Neuronal stem cell (in vitro differentiated cells): Measurements from ENCODE around the gene CCDC149.

ENCODE experiments used
- DNase-seq: peaks from one replicate; pipeline ENCODE4 v3.0.0-alpha.2; 2013; ENCODE audit warnings: low spot score
- H2AFZ ChIP-seq: one replicate; pipeline ENCODE4 v1.6.1; 2013; ENCODE audit warnings: mild to moderate bottlenecking, low read length, inconsistent platforms
- H2AK5ac ChIP-seq: 2 replicates; pipeline ENCODE4 v1.6.1; 2013; ENCODE audit warnings: low read depth, mild to moderate bottlenecking, inconsistent platforms, low read length, moderate library complexity, mixed read lengths
- H2BK120ac ChIP-seq: 2 replicates; pipeline ENCODE4 v1.6.1; 2013; ENCODE audit warnings: low read depth, mild to moderate bottlenecking, inconsistent platforms, low read length, moderate library complexity, mixed read lengths
- H2BK12ac ChIP-seq: one replicate; pipeline ENCODE4 v1.6.1; 2013; ENCODE audit warnings: low read length, inconsistent platforms
- H2BK15ac ChIP-seq: 2 replicates; pipeline ENCODE4 v1.6.1; 2013; ENCODE audit warnings: mild to moderate bottlenecking, low read length, inconsistent platforms, mixed read lengths
- H2BK5ac ChIP-seq: one replicate; pipeline ENCODE4 v1.6.1; 2013; ENCODE audit warnings: inconsistent platforms, mild to moderate bottlenecking, low read length, moderate library complexity
- H3K14ac ChIP-seq: one replicate; pipeline ENCODE4 v1.6.1; 2013; ENCODE audit warnings: low read length, inconsistent platforms
- H3K18ac ChIP-seq: 2 replicates; pipeline ENCODE4 v1.6.1; 2013; ENCODE audit warnings: low read length, inconsistent platforms
- H3K23ac ChIP-seq: 2 replicates; pipeline ENCODE4 v1.6.1; 2013; ENCODE audit warnings: low read depth, mild to moderate bottlenecking, mixed read lengths, low read length, inconsistent platforms; ENCODE audit not compliant: poor library complexity
- H3K27ac ChIP-seq: replicated peaks from 3 replicates; pipeline ENCODE4 v1.5.1; 2013; ENCODE audit warnings: low read length, inconsistent platforms
- H3K27me3 ChIP-seq, 3 experiments: 2 replicates each; pipeline ENCODE4 v1.6.1; 2013; ENCODE audit warnings: low read length in 3 of 3, mild to moderate bottlenecking in 2 of 3, inconsistent platforms in 1 of 3, low read depth in 1 of 3, mixed read lengths in 1 of 3, moderate library complexity in 1 of 3; ENCODE audit not compliant: control insufficient read depth in 3 of 3, insufficient read depth in 3 of 3
- H3K36me3 ChIP-seq, 2 donors: replicated peaks in 1 of 2; 2 replicates each; pipeline ENCODE4 v1.6.1; 2013; ENCODE audit warnings: low read length in 2 of 2; ENCODE audit not compliant: control insufficient read depth in 2 of 2, insufficient read depth in 2 of 2
- H3K4ac ChIP-seq: 2 replicates; pipeline ENCODE4 v1.6.1; 2013; ENCODE audit warnings: inconsistent platforms, mild to moderate bottlenecking, low read length, moderate library complexity
- H3K4me1 ChIP-seq, 2 donors: 1 replicate in 1 of 2; 2 replicates in 1 of 2; pipeline ENCODE4 v1.6.1; 2013; ENCODE audit warnings: low read length in 2 of 2, low read depth in 1 of 2; ENCODE audit not compliant: control insufficient read depth in 2 of 2, insufficient read depth in 1 of 2
- H3K4me2 ChIP-seq: one replicate; pipeline ENCODE4 v1.6.1; 2013; ENCODE audit warnings: mild to moderate bottlenecking, low read length, inconsistent platforms; ENCODE audit not compliant: insufficient read depth, poor library complexity, severe bottlenecking
- H3K4me3 ChIP-seq, 2 donors: 2 replicates each; pipeline ENCODE4 v1.5.1; 2013; ENCODE audit warnings: low read length in 2 of 2, mild to moderate bottlenecking in 2 of 2, inconsistent platforms in 1 of 2, moderate library complexity in 1 of 2
- H3K79me1 ChIP-seq: one replicate; pipeline ENCODE4 v1.6.1; 2013; ENCODE audit warnings: low read depth, mild to moderate bottlenecking, inconsistent platforms, low read length, moderate library complexity
- H3K9ac ChIP-seq: one replicate; pipeline ENCODE4 v1.6.1; 2013; ENCODE audit warnings: mild to moderate bottlenecking, low read depth, low read length, inconsistent platforms; ENCODE audit not compliant: poor library complexity
- H3K9me3 ChIP-seq, 2 donors: replicated peaks in 1 of 2; 2 replicates each; pipeline versions ENCODE3 to v1.6.1; 2013; ENCODE audit warnings: low read length in 2 of 2, mild to moderate bottlenecking in 2 of 2, inconsistent platforms in 1 of 2, low read depth in 1 of 2, mixed read lengths in 1 of 2, moderate library complexity in 1 of 2; ENCODE audit not compliant: control insufficient read depth in 2 of 2, insufficient read depth in 1 of 2
- H4K8ac ChIP-seq: one replicate; pipeline ENCODE4 v1.6.1; 2013; ENCODE audit warnings: low read depth, mild to moderate bottlenecking, inconsistent platforms, low read length, moderate library complexity
- H4K91ac ChIP-seq: one replicate; pipeline ENCODE4 v1.6.1; 2013; ENCODE audit warnings: low read length, low read depth, mild to moderate bottlenecking, inconsistent platforms; ENCODE audit not compliant: poor library complexity
- WGBS, 2 donors: extraction: QIAGEN DNeasy Blood & Tissue Kit; methylation state at CpG; one replicate each; pipeline ENCODE4 v1.1.7; 2013; ENCODE audit warnings: missing lambda C conversion rate in 2 of 2, mixed read lengths in 1 of 2; ENCODE audit not compliant: insufficient read length in 2 of 2, insufficient replicate concordance in 1 of 2; ENCODE audit errors: extremely low coverage in 2 of 2; 5-methylcytosine and 5-hydroxymethylcytosine counted together

CCDC149 gene

GRCh38 chr4:24778464-24779225 is 134.2 kb downstream of the CCDC149 start:
- Histone ChIP-seq H3K4me1 (no peaks in the 10 kb centered on the region), H3K4me3 (no peak overlapping the region), H4K91ac (no peak overlapping the region)

GRCh38 chr4:24777536-24778463 is 135.0 kb downstream of the CCDC149 start:
- no peak overlapping the region for H2BK12ac ChIP-seq
- H2AFZ ChIP-seq: no peak overlapping the region
- no peak overlapping the region for H3K4me3 ChIP-seq
- H2BK5ac ChIP-seq: no peak overlapping the region
- no peak overlapping the region for H3K14ac ChIP-seq
- H3K4me2 ChIP-seq: no peak overlapping the region
- H2BK120ac ChIP-seq: no peak overlapping the region
- H3K9me3 ChIP-seq: no peaks in the 10 kb centered on the region
- peaks cover 0 to 10% (median 0%) of the 10 kb centered on the region in 3 experiments for H3K27me3 ChIP-seq
- H3K4ac ChIP-seq: no peak overlapping the region
- H3K79me1 ChIP-seq: no peaks in the 10 kb centered on the region
- no peak overlapping the region for H2AK5ac ChIP-seq
- H3K27ac ChIP-seq: no peak overlapping the region
- H4K8ac ChIP-seq: no peak overlapping the region
- H3K23ac ChIP-seq: no peak overlapping the region
- H3K36me3 ChIP-seq: no peaks in the 10 kb centered on the region
- no peak for DNase-seq
- no peak overlapping the region for H4K91ac ChIP-seq
- H2BK15ac ChIP-seq: no peak overlapping the region
- no peaks in the 10 kb centered on the region for H3K4me1 ChIP-seq
- H3K18ac ChIP-seq: no peak overlapping the region
- H3K9ac ChIP-seq: no peak overlapping the region
- no CpG with 5 or more reads among the region's 11 CpGs for WGBS, 2 donors

More at GRCh38 chr4:24778464-24779225, 134.2 kb downstream of the CCDC149 start:
- H2AFZ ChIP-seq: no peak overlapping the region
- no peak overlapping the region for H2BK12ac ChIP-seq
- H4K8ac ChIP-seq: no peak overlapping the region
- H3K79me1 ChIP-seq: no peaks in the 10 kb centered on the region
- no peak overlapping the region for H2BK120ac ChIP-seq
- no peak overlapping the region for H3K9ac ChIP-seq
- no peak overlapping the region for H2AK5ac ChIP-seq
- peaks cover 0 to 10% (median 0%) of the 10 kb centered on the region in 3 experiments for H3K27me3 ChIP-seq
- no peaks in the 10 kb centered on the region for H3K9me3 ChIP-seq
- DNase-seq: no peak
- H2BK5ac ChIP-seq: no peak overlapping the region
- no CpG with 5 or more reads among the region's 3 CpGs for WGBS, 2 donors
- H3K14ac ChIP-seq: no peak overlapping the region
- H3K4me2 ChIP-seq: no peak overlapping the region
- no peaks in the 10 kb centered on the region for H3K36me3 ChIP-seq
- no peak overlapping the region for H2BK15ac ChIP-seq
- H3K23ac ChIP-seq: no peak overlapping the region
- no peak overlapping the region for H3K4ac ChIP-seq
- H3K27ac ChIP-seq: no peak overlapping the region
- no peak overlapping the region for H3K18ac ChIP-seq

- Histone ChIP-seq H2BK15ac (no peak overlapping the region), H2BK12ac (no peak overlapping the region), H3K4me2 (no peak overlapping the region), H3K4ac (no peak overlapping the region), H2BK120ac (no peak overlapping the region), H3K79me1 (no peaks in the 10 kb centered on the region), H2BK5ac (no peak overlapping the region), H2AK5ac (no peak overlapping the region), H3K23ac (no peak overlapping the region), H3K18ac (no peak overlapping the region), H3K4me1 (no peaks in the 10 kb centered on the region), H3K36me3 (no peaks in the 10 kb centered on the region), H3K9me3 (no peaks in the 10 kb centered on the region), H3K27ac (no peak overlapping the region), H3K9ac (no peak overlapping the region), H3K4me3 (no peak overlapping the region), H4K8ac (no peak overlapping the region), H2AFZ (no peak overlapping the region), H3K14ac (no peak overlapping the region), H4K91ac (no peak overlapping the region), H3K27me3 (peaks cover 0 to 7% (median 0%) of the 10 kb centered on the region in 3 experiments)
- no CpG with 5 or more reads among the region's 3 CpGs for WGBS, 2 donors
- no peak for DNase-seq
Measured at GRCh38 chr4:24775750-24776149, 137.1 kb downstream of the CCDC149 start.

GRCh38 chr4:24775032-24775605 is 137.7 kb downstream of the CCDC149 start:
- Histone ChIP-seq H3K4me3 (no peak overlapping the region), H3K27me3 (peaks cover 0 to 3% (median 0%) of the 10 kb centered on the region in 3 experiments), H3K4ac (no peak overlapping the region), H3K9me3 (no peaks in the 10 kb centered on the region), H2BK15ac (no peak overlapping the region), H3K18ac (no peak overlapping the region), H3K4me1 (no peaks in the 10 kb centered on the region), H3K23ac (no peak overlapping the region), H3K14ac (no peak overlapping the region), H3K27ac (no peak overlapping the region), H2BK120ac (no peak overlapping the region), H2BK12ac (no peak overlapping the region), H4K91ac (no peak overlapping the region), H3K79me1 (no peaks in the 10 kb centered on the region), H2AFZ (no peak overlapping the region), H3K9ac (no peak overlapping the region), H3K4me2 (no peak overlapping the region), H2BK5ac (no peak overlapping the region), H4K8ac (no peak overlapping the region), H3K36me3 (no peaks in the 10 kb centered on the region), H2AK5ac (no peak overlapping the region)
- no CpG with 5 or more reads among the region's 2 CpGs for WGBS, 2 donors
- DNase-seq: no peak
